GM18520 (cell line): ENCODE data around the gene PERCC1.

Source experiments
- ATAC-seq: cut with Tn5 transposase; IDR thresholded peaks from one replicate; pipeline ENCODE4 v1.9.1; 2021; ENCODE audit not compliant: unreplicated experiment

The PERCC1 gene

GRCh38 chr16:1448536-1449116, 17.7 kb downstream of the PERCC1 start:
- no peak for ATAC-seq

DNA sequence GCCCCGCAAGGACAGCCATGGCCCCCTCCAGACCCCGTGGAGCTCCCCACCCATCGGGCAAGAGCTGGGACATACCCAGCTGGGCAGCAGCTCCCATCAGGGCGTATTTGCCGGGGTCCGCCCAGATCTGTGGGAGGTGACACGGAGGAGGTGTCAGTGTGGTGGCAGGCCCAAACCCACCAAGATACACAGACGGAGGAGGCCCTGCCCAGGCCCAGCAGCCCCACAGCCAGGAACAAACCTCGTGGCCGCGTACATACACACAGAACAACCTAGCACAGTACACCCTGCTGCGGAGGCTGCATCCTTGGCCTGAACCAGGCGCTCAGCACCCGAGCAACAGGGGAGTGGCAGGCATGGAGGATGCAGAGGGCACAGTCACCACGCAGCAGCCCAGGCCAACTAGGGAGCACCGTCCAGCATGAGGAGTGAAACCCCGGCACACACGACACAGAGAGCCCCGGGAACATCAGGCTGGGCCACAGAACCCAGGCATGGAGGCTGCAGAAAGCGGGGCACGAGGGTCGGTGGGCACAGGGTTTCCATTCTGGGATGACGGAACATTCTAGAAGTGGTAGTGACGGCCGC, 18.4 kb downstream of the PERCC1 start:
- no peak for ATAC-seq

- no peak for ATAC-seq
These were observed 19.3 kb downstream of the PERCC1 start for GRCh38 chr16:1450218-1450617.

DNA sequence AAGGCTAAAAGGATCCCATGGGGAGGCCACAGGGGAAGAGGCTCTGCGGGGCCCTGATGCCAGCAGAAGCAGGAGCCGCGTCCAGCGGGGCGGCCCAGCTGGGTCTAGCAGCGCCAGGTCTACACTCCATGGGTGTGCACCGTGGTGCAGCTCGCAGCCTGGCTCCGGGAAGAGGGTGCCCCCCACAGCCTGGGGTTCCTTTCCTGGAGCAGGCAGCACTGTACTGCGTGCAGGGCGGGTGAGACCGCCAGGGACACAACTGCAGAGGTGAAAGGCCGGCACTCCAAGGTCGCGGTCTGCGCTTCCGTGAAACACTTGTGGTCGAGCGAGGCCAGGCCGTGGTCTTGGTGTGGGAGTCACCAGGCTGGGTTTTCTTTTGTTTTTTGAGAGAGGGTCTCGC, 20.0 kb downstream of the PERCC1 start:
- no peak for ATAC-seq

- no peak for ATAC-seq
These were observed 21.0 kb downstream of the PERCC1 start for GRCh38 chr16:1451702-1452392.

DNA sequence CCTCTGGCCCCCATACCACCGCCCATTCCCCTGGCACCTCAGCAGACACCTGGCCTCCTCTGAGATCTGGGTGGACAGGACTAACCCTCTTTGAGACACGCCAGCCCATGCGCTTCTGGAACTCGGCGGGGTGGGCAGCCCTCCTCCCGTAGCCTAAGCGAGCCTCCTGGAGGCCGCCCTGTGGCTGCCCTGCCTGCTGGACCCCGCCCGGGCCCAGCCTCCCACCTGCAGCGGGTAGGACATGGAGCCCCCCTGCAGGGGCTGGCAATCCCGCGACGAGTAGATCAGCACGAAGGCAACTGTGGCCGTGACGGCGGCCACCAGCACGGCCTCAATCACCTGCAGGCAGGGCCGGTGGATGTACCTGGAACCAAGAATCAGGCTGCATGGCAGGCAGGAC, 21.7 kb downstream of the PERCC1 start:
- no peak for ATAC-seq

DNA sequence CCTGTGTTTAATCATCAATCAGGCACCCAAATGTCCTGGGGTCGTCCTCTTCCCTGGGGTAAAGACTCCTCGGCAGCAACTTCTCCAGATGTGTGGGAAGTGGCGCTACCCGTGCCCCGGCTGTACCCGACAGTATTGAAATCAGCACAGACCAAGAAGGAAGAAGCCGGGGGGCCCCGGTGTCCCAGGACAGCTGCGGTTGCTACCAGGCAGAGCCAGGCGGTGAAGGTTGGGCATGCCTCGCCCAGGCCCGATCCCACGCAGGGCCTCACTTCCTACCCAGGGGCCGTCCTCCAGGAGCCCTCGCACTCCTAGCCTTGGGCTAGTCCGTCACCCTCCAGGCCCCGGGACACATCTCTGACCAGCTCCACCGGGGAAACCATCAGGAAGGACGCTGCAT, 22.4 kb downstream of the PERCC1 start:
- ATAC-seq = no peak

- no peak for ATAC-seq
These were observed 23.7 kb downstream of the PERCC1 start for GRCh38 chr16:1454561-1454960.

- ATAC-seq = no peak
These were observed 24.6 kb downstream of the PERCC1 start for GRCh38 chr16:1455190-1456171.

- no peak for ATAC-seq
These were observed 26.1 kb downstream of the PERCC1 start for GRCh38 chr16:1456951-1457350.

GRCh38 chr16:1457489-1458245, 26.8 kb downstream of the PERCC1 start:
- no peak for ATAC-seq

DNA sequence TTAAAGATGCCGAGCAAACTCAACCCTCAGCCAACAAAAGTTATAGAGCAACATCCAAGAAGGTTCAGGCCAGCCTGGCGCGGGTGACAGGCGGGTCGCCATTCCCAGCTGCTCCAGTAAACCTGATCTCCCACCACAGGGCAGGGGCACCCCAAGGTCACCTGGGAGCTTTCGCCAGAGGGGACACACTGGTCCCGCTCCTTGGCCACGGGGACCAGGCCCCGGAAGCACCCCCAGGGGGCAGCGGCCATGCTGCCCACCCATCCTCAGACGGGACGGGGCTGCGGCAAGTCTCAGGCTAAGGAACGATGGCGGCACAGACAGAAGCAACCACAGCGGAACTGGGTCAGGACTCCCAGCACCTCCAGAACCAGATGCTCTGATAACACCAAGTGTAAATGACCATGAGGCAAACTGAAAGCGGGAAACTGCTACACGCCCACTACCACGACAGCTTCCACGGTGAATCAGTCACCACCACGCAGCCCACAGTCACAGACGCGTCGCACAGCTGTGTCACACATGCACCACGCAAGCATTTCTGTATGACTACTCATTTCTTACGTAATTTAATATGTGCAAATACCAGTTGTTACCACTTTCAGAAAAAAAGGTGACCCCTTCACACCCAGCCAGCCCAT, 27.6 kb downstream of the PERCC1 start:
- ATAC-seq = no peak

DNA sequence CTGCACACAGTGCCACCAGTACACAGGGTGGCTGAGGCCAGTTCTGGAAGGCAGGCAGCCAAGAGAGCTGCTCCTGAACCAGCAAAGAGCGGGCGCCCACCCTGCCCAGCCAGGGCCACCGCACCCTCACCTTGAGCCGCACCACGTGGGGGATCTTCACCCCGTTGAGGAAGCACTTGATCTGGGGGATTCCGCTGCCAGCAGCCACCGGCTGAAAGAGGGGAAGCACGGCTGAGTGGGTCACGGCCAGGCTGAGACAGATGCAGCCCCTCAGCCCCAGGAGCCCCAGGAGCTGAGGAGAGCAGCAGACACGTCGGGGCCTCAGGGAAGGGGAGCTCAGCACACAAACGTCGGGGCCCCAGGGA, 28.1 kb downstream of the PERCC1 start:
- no peak for ATAC-seq

DNA sequence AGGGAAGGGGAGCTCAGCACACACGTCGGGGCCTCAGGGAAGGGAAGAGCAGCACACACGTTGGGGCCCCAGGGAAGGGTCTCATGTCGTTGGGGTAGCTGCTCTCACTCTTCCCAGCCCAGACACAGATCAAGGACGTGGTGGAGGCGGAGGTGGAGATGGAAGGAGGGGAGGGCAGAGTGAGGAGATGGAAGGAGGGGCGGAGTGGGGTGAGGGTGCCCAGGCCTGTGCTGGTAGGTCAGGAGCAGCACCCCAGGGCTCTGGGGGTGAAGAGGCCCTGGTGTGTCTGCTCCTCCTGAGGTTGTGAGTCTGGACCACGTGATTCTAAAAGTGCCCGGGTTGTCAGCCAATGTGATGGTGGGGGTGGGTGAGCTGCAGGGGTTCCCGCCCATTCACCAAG, 29.1 kb downstream of the PERCC1 start:
- ATAC-seq = no peak

GRCh38 chr16:1460602-1461138, 29.8 kb downstream of the PERCC1 start:
- no peak for ATAC-seq

DNA sequence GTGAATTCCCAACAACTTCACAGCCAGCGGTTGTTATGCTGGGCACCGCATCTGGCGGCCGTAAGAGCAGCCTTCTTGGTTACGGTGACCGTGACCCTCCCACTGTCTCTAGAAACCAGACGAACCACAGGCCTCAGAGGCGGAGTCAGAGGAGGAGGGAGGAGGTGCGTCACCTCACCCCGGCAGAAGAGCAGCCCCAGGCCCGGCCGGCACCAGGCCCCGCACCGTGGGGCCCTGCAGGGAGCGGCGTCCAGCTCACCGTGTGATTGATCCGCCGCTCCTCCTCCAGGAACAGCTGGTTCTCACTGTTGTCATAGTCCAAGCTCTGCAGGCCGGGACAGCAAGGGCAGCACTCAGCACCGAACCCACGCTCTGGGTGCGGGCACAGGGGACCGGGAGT, 30.3 kb downstream of the PERCC1 start:
- no peak for ATAC-seq

DNA sequence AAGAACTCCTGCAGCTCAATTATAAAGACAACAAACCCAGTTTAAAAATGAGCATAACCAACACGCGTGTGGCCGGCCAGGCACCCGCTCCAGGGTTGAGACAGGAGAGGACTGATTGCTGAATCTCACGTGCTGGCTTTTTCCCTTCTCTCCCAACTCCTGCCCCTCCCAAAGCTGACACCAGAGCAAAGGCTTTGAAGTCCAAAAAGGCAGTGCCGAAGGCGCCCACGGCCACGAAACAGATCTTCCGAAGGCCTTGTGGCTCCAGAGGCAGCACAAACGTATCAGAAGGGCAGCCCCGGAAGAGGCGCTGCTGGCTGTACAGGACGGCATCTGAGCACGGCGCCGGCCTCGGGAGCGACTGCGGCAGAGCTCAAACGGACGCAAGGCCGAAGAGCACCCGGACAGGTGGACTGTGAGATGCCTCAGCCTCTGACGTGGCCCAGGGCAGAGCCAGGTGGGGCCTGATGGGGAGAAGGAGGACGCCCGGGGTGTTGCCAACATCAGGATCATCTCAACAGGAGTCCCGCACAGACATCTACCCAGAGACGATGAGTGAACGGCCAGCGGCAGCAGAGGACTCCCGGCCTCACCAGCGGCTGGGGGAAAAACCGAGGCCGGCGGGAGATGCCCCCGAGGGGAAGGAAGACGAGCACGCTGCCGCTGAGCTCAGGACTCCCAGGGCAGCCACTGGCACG, 33.5 kb downstream of the PERCC1 start:
- no peak for ATAC-seq

GRCh38 chr16:1464894-1465566, 34.2 kb downstream of the PERCC1 start:
- no peak for ATAC-seq

GRCh38 chr16:1465567-1465915, 34.7 kb downstream of the PERCC1 start:
- ATAC-seq = no peak
